ENCODE data around the gene ZKSCAN1.
A peak's percentile ranks its signal among the peaks of the same experiment; 100 is the strongest.
"Not testable (repeated sequence)": the region's sequence is repeated elsewhere in the genome, so short reads cannot be mapped to it uniquely, and the experiment has no call there.

ZKSCAN1 gene

GRCh38 chr7:100003711-100004661, 11.4 kb upstream of the ZKSCAN1 start:
- DNase-seq (ENCODE audit: low spot score), result no peak

GRCh38 chr7:100007887-100008286, 7.5 kb upstream of the ZKSCAN1 start:
- DNase-seq (ENCODE audit: low spot score), result no peak

DNA sequence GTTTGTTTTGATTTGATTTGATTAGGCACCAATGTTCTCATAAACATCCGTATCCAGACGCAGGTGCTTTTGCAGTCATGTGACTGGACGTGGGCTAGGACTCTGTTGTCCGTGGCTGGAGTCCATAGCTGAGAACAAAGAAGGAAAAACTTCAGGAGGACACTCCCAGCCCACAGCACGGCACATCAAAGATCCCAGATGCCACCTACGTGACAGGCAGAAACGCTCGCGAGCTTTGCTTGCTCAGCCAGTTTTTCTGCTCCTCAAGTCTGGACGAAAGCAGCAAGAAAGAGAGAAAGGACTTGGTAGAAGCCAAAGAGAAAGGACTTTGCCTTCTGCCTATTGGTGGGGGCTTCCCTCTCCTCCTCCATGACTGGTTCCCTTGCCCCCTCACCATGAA, 6.9 kb upstream of the ZKSCAN1 start:
- no peak for DNase-seq (ENCODE audit: low spot score)

- DNase-seq (ENCODE audit: low spot score), result not testable (repeated sequence)
Measured at GRCh38 chr7:100009952-100010351, 5.4 kb upstream of the ZKSCAN1 start.

DNA sequence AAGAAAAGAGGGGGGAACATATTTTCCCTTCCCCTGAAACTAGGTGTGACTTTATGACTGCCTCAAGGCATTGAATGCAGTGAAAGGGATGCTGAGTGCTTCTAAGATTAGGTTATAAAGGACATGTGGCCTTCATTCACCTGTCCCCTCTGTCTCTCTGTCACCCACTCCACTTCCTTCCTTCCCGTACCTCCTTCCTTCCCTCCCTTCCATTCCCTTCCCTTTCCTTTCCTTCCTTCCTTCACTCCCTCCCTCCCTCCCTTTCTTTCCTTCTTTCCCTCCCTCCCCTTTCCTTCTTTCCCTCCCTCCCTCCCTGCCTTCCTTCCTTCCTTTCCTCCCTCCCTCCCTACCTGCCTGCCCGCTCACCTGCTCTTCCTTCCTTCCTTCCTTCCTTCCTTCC, 4.5 kb upstream of the ZKSCAN1 start:
- DNase-seq (ENCODE audit: low spot score), result no peak

- no peak for DNase-seq (ENCODE audit: low spot score)
Measured at GRCh38 chr7:100011516-100011915, 3.9 kb upstream of the ZKSCAN1 start.

GRCh38 chr7:100012385-100013327, 2.7 kb upstream of the ZKSCAN1 start:
- not testable (repeated sequence) for DNase-seq (ENCODE audit: low spot score)

GRCh38 chr7:100013328-100013676, 2.1 kb upstream of the ZKSCAN1 start:
- DNase-seq (ENCODE audit: low spot score), result peak; percentile 53

- DNase-seq (ENCODE audit: low spot score), result peak; percentile 58
Measured at GRCh38 chr7:100016215-100016901, 962 bp downstream of the ZKSCAN1 start.

GRCh38 chr7:100017300-100017699, 1.9 kb downstream of the ZKSCAN1 start:
- no peak for DNase-seq (ENCODE audit: low spot score)

GRCh38 chr7:100017875-100018274, 2.5 kb downstream of the ZKSCAN1 start:
- no peak for DNase-seq (ENCODE audit: low spot score)

GRCh38 chr7:100019908-100020307, 4.5 kb downstream of the ZKSCAN1 start:
- DNase-seq (ENCODE audit: low spot score), result no peak

DNA sequence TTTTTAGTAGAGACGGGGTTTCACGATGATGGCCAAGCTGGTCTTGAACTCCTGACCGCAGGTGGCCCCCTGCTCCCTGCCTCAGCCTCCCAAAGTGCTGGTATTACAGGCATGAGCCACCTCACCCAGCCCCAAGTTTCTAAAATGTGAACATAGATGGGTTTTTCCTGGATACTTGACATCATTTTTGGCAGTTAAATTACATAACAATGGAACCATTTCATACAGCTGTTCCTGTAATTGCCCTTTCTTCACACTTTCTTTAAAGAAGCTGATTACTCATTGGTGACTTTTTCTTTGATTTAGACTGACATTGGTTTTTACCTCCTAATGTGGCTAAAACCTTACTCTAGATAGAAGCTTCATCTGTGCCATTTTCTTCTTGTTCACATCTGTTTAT, 5.9 kb downstream of the ZKSCAN1 start:
- DNase-seq (ENCODE audit: low spot score), result no peak

DNA sequence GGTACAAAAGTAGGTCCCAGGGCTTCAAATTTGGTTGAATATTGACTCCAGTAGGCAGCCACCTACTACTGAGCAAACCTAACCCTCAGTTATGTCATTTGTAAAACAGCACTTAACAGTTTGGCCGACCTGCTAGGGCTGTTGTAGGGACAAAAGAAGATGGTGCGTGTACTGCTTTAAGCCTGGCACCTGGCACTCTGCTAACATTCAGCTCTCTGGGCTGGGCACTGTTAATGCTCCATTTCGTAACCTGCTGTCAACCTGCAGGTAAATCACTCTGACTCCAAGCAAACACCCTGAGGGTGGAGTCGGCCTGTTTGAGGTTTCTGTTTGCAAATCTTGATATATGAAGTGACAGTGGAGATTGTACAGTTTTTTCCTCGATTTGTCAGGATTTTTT, 7.2 kb downstream of the ZKSCAN1 start:
- no peak for DNase-seq (ENCODE audit: low spot score)

- no peak for DNase-seq (ENCODE audit: low spot score)
Measured at GRCh38 chr7:100023526-100023925, 8.1 kb downstream of the ZKSCAN1 start.

- DNase-seq (ENCODE audit: low spot score), result no peak
Measured at GRCh38 chr7:100024020-100024619, 8.7 kb downstream of the ZKSCAN1 start.

GRCh38 chr7:100027197-100027596, 11.8 kb downstream of the ZKSCAN1 start:
- no peak for DNase-seq (ENCODE audit: low spot score)

- no peak for DNase-seq (ENCODE audit: low spot score)
Measured at GRCh38 chr7:100029596-100029995, 14.2 kb downstream of the ZKSCAN1 start.

DNA sequence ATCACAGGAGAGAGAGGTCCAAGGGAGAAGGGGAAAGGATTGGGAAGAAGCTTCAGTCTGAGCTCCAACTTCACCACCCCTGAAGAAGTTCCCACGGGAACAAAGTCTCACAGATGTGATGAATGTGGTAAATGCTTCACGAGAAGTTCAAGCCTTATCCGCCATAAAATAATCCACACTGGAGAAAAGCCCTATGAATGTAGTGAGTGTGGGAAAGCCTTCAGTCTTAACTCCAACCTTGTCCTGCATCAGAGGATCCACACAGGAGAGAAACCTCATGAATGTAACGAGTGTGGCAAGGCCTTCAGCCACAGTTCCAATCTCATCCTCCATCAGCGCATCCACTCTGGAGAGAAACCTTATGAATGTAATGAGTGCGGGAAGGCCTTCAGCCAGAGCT, 18.1 kb downstream of the ZKSCAN1 start:
- DNase-seq (ENCODE audit: low spot score), result no peak

DNA sequence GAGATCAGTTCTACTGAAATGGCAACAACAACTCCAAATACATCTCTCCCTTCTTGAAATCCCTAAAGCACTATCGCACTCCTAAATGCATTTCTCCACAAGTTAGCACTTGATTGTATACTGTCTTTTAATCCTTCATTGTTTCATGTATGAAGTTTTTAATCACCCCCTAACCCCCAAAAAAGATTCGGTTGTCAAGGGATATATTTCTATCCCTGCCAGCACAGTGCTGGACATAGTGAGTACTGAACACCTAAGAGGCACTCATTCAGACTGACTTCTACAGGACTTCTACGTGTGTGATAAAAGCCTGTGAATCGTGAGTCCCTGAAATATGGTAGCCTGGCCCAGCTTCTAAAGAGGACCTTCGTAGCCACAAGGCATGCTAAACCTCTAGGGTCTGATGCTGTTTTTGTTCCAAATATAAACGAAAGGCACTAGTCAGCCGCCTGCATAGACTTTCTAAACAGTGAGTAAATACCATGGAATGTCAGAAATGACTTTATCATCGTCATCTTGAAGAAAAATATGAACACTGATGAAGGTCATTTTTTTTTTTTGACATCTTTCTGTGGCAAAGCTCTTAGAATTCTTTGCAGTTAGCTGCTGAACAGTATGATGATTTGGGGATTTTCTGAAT, 19.6 kb downstream of the ZKSCAN1 start:
- DNase-seq (ENCODE audit: low spot score), result peak; percentile 70

- no peak for DNase-seq (ENCODE audit: low spot score)
Measured at GRCh38 chr7:100035876-100036275, 20.5 kb downstream of the ZKSCAN1 start.
